IMR-90 (cell line): Measurements from ENCODE around the gene VCP. TPM values are rescaled to one million over a fixed set of nuclear protein-coding genes. Genes with fewer than 3 reads are reported as not detected.

Experiments used
- ATAC-seq: fragments of 200-7000 bp; cut with Tn5 transposase; 2 replicates; pipeline ENCODE4 v1.9.1; 2020; ENCODE audit warnings: low read depth, mild to moderate bottlenecking, moderate library complexity
- BruUV-seq: library from RNA; stranded (reverse); fragments of 400-500 nt; replicated peaks from 2 replicates; lab custom pipeline; 2021; lab: Mats Ljungman, UMichigan
- CTCF ChIA-PET: fragments of 300-600 bp; formaldehyde crosslinking; extraction: SDS; loops from one replicate; lab custom pipeline; 2021; ENCODE audit warnings: antibody characterized with exemption; lab: Yijun Ruan, JAX
- POLR2A ChIA-PET: fragments of 300-600 bp; sonication (Branson Sonifier 250); formaldehyde crosslinking; loops from one replicate; lab custom pipeline; 2022; ENCODE audit warnings: antibody characterized with exemption; ENCODE audit not compliant: unreplicated experiment; lab: Charles Lee
- DNase-seq: peaks from one replicate; pipeline ENCODE4 v3.0.0; 2013
- H2AFZ ChIP-seq: replicated peaks from 2 replicates; pipeline ENCODE3; 2013; ENCODE audit warnings: low read length, mild to moderate bottlenecking; ENCODE audit not compliant: poor library complexity
- H2AK5ac ChIP-seq: 2 replicates; pipeline ENCODE4 v1.6.1; 2013; ENCODE audit warnings: low read depth, low read length, inconsistent platforms
- H2AK9ac ChIP-seq: replicated peaks from 2 replicates; pipeline ENCODE3; 2013; ENCODE audit warnings: mild to moderate bottlenecking, low read depth, low read length, moderate library complexity; ENCODE audit not compliant: poor library complexity
- H2BK120ac ChIP-seq: 2 replicates; pipeline ENCODE4 v1.6.1; 2013; ENCODE audit warnings: low read depth, low read length, inconsistent platforms
- H2BK15ac ChIP-seq: 3 replicates; pipeline ENCODE4 v1.6.1; 2013; ENCODE audit warnings: low read depth, low read length, inconsistent platforms
- H2BK20ac ChIP-seq: 2 replicates; pipeline ENCODE4 v1.6.1; 2013; ENCODE audit warnings: low read depth, mild to moderate bottlenecking, inconsistent platforms, low read length, moderate library complexity
- H2BK5ac ChIP-seq: 2 replicates; pipeline ENCODE4 v1.6.1; 2013; ENCODE audit warnings: mild to moderate bottlenecking, low read depth, low read length, inconsistent platforms; ENCODE audit not compliant: poor library complexity, severe bottlenecking
- H3K14ac ChIP-seq: replicated peaks from 2 replicates; pipeline ENCODE4 v1.6.1; 2013; ENCODE audit warnings: low read depth, low read length, inconsistent platforms
- H3K18ac ChIP-seq: 2 replicates; pipeline ENCODE4 v1.6.1; 2013; ENCODE audit warnings: low read depth, low read length, control low read depth
- H3K23ac ChIP-seq: 2 replicates; pipeline ENCODE4 v1.6.1; 2013; ENCODE audit warnings: low read depth, low read length, inconsistent platforms
- H3K27ac ChIP-seq: 2 replicates; pipeline ENCODE4 v1.5.1; 2013; ENCODE audit warnings: mild to moderate bottlenecking, control low read depth, low read length; ENCODE audit not compliant: insufficient read depth
- H3K27me3 ChIP-seq: 2 replicates; pipeline ENCODE4 v1.6.1; 2013; ENCODE audit warnings: low read length; ENCODE audit not compliant: control insufficient read depth, insufficient read depth
- H3K36me3 ChIP-seq: 2 replicates; pipeline ENCODE4 v1.6.1; 2013; ENCODE audit warnings: low read length, mixed read lengths; ENCODE audit not compliant: control insufficient read depth, insufficient read depth
- H3K4ac ChIP-seq: 2 replicates; pipeline ENCODE4 v1.6.1; 2013; ENCODE audit warnings: low read depth, low read length, inconsistent platforms
- H3K4me1 ChIP-seq: 2 replicates; pipeline ENCODE4 v1.6.1; 2013; ENCODE audit warnings: low read length, mixed read lengths; ENCODE audit not compliant: control insufficient read depth, insufficient read depth
- H3K4me2 ChIP-seq: 2 replicates; pipeline ENCODE4 v1.6.1; 2013; ENCODE audit warnings: low read depth, mild to moderate bottlenecking, control low read depth, low read length, moderate library complexity
- H3K4me3 ChIP-seq: 2 replicates; pipeline ENCODE4 v1.5.1; 2013; ENCODE audit warnings: low read depth, mild to moderate bottlenecking, control low read depth, low read length, moderate library complexity; ENCODE audit not compliant: insufficient read depth
- H3K56ac ChIP-seq: 2 replicates; pipeline ENCODE4 v1.6.1; 2013; ENCODE audit warnings: low read length, inconsistent platforms; ENCODE audit not compliant: insufficient read depth; ENCODE audit errors: extremely low read depth
- H3K79me1 ChIP-seq, 2 experiments: 2 replicates each; pipeline ENCODE4 v1.6.1; 2013; ENCODE audit warnings: low read length in 2 of 2, inconsistent platforms in 1 of 2, low read depth in 1 of 2
- H3K9ac ChIP-seq: 2 replicates; pipeline ENCODE4 v1.6.1; 2013; ENCODE audit warnings: low read depth, low read length, control low read depth
- H3K9me1 ChIP-seq: 2 replicates; pipeline ENCODE4 v1.6.1; 2013; ENCODE audit warnings: low read length, inconsistent platforms; ENCODE audit not compliant: insufficient read depth
- H3K9me3 ChIP-seq: 2 replicates; pipeline ENCODE4 v1.6.1; 2013; ENCODE audit warnings: low read length; ENCODE audit not compliant: control insufficient read depth, insufficient read depth
- H4K20me1 ChIP-seq: 2 replicates; pipeline ENCODE4 v1.6.1; 2013; ENCODE audit warnings: low read length, inconsistent platforms; ENCODE audit not compliant: insufficient read depth
- H4K5ac ChIP-seq: 2 replicates; pipeline ENCODE4 v1.6.1; 2013; ENCODE audit warnings: mild to moderate bottlenecking, low read depth, low read length, control low read depth
- H4K8ac ChIP-seq, 2 experiments: 2 replicates each; pipeline ENCODE4 v1.6.1; 2013; ENCODE audit warnings: low read depth in 2 of 2, low read length in 2 of 2, control low read depth in 1 of 2, inconsistent platforms in 1 of 2
- H4K91ac ChIP-seq: 2 replicates; pipeline ENCODE4 v1.6.1; 2013; ENCODE audit warnings: low read depth, low read length, inconsistent platforms; ENCODE audit not compliant: insufficient read depth
- BHLHE40 ChIP-seq: fragments of 150-350 bp; IDR thresholded peaks from 2 replicates; pipeline ENCODE4 v1.6.1; 2016; ENCODE audit warnings: mild to moderate bottlenecking, low read depth, low read length
- CEBPB ChIP-seq: IDR thresholded peaks from 2 replicates; pipeline ENCODE4 v1.6.1; 2012; ENCODE audit warnings: low read depth, low read length, improper control_type of control experiment
- CHD1 ChIP-seq: IDR thresholded peaks from 2 replicates; pipeline ENCODE4 v1.6.1; 2012; ENCODE audit warnings: low read depth, low read length, improper control_type of control experiment
- MAFK ChIP-seq: IDR thresholded peaks from 2 replicates; pipeline ENCODE4 v1.6.1; 2012; ENCODE audit warnings: low read depth, low read length, improper control_type of control experiment
- MAZ ChIP-seq: IDR thresholded peaks from 2 replicates; pipeline ENCODE4 v1.6.1; 2012; ENCODE audit warnings: low read depth, mild to moderate bottlenecking, low read length, improper control_type of control experiment, moderate library complexity, borderline replicate concordance
- MXI1 ChIP-seq: IDR thresholded peaks from 2 replicates; pipeline ENCODE4 v1.6.1; 2012; ENCODE audit warnings: low read depth, mild to moderate bottlenecking, low read length, moderate library complexity, borderline replicate concordance
- NFE2L2 ChIP-seq: fragments of 150-350 bp; IDR thresholded peaks from 2 replicates; pipeline ENCODE4 v1.6.1; 2016; ENCODE audit warnings: low read depth, mild to moderate bottlenecking, low read length
- POLR2A ChIP-seq: IDR thresholded peaks from 2 replicates; pipeline ENCODE4 v1.6.1; 2012; ENCODE audit warnings: mild to moderate bottlenecking, low read depth, low read length
- RAD21 ChIP-seq: IDR thresholded peaks from 2 replicates; pipeline ENCODE4 v1.6.1; 2012; ENCODE audit warnings: low read length, improper control_type of control experiment
- RCOR1 ChIP-seq: IDR thresholded peaks from 2 replicates; pipeline ENCODE4 v1.6.1; 2012; ENCODE audit warnings: mild to moderate bottlenecking, low read length, improper control_type of control experiment; ENCODE audit not compliant: insufficient replicate concordance
- RFX5 ChIP-seq: IDR thresholded peaks from 2 replicates; pipeline ENCODE4 v1.8.0; 2012; ENCODE audit warnings: low read depth, mild to moderate bottlenecking, low read length, moderate library complexity
- SMC3 ChIP-seq: fragments of 150-350 bp; IDR thresholded peaks from 2 replicates; pipeline ENCODE4 v1.6.1; 2016; ENCODE audit warnings: low read depth, mild to moderate bottlenecking, antibody characterized with exemption, low read length, moderate library complexity
- WGBS, 2 experiments: methylation state at CpG; one replicate each; pipeline versions ENCODE4 v1.1.5 to v1.1.7; 2013; ENCODE audit warnings: missing lambda C conversion rate in 2 of 2; ENCODE audit not compliant: insufficient read length in 1 of 2; ENCODE audit errors: extremely low coverage in 2 of 2; 5-methylcytosine and 5-hydroxymethylcytosine counted together
- dilution Hi-C: fragments of 300-500 bp; cut with HindIII; formaldehyde crosslinking; loops from one replicate; pipeline ENCODE4 v1.14.3; 2018; ENCODE audit warnings: low sequenced_read_pairs; ENCODE audit not compliant: unreplicated experiment
- in situ Hi-C: fragments of 300-500 bp; cut with MboI; formaldehyde crosslinking; loops from 3 replicates; pipeline ENCODE4 v1.14.3; 2019; ENCODE audit warnings: low sequenced_read_pairs, inconsistent platforms, mixed read lengths
- intact Hi-C: fragments of 100-400 bp; cut with micrococcal nuclease; formaldehyde crosslinking; loops from 2 replicates; pipeline ENCODE4 v1.10.0; 2022
- polyA plus RNA-seq, 3 experiments: library from polyadenylated mRNA; depleted of rRNA; stranded (reverse); fragments of >200 nt; gene quantifications; 2 replicates each; pipeline ENCODE4 v1.2.3, GENCODE V29; 2012; ENCODE audit warnings: low replicate concordance in 1 of 3
- total RNA-seq: library from RNA; depleted of rRNA; stranded (reverse); fragments of >200 nt; gene quantifications from 2 replicates; pipeline ENCODE4 v1.2.3, GENCODE V29; 2012
- TF ChIP-seq, protein P1 (sequence below): conservative IDR thresholded peaks from 2 replicates; pipeline ENCODE4 v1.5.1; 2012; ENCODE audit warnings: mild to moderate bottlenecking, low read depth, low read length, improper control_type of control experiment
- TF ChIP-seq, protein P2 (sequence below): fragments of 150-350 bp; IDR thresholded peaks from 2 replicates; pipeline ENCODE4 v1.6.1; 2016; ENCODE audit warnings: low read depth, mild to moderate bottlenecking, low read length, moderate library complexity, borderline replicate concordance

Gene VCP
- total and polyA plus RNA-seq, 2 of the 4 experiments (the other 2 are of a cell fraction), result 292 to 516 TPM

DNA sequence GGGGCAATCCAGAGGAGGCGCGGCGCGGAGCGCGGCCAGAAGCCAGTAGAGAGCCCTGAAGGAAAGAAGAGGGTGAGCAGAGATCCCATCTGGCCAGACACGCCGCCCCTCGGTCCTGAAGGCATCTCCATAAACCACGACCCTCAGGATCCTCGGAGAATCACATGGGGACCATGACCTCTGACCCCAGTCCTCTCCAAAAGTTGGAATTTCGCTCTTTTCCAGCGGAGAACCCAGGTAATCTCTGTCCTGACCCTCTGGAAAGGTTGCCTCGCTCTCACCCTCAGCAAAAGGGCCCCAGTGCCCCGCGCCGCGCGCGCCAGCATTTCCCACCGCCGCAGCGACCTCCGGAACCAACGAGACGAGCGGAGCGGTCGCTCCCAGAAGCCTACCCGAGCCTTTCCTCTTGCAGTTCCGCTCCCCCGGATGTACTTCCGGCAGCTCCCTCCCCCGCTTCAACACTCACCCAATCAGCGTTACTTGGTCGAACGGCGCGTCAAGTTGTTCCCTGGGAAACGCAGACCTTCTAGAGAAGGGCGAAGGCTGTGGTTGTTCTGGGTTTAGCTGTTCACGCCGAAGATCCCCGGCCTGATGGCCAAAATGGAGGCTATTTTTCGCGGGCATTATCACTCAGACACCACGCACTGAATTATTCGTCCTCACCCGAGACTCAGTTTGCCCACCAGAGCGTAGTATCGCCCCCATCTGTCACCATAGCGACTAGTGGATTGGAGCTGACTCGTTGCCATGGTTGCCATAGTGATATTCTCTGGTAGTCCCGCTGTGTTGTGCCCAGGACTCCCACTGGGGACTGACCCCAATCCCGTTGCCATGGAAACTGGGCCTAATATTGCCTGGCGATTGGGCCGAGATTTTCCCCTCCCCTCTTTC lies 30.6 kb upstream of the VCP start, which contains the start of gene STOML2:
STOML2 (minus strand) TSS at position 363 of the 891 bp plus-strand sequence; CDS start at position 326, 37 bp downstream.
- Histone ChIP-seq H3K4ac (peak within 1 kb of the TSS; percentile 69), H2BK5ac (peak within 1 kb of the TSS; percentile 44), H3K14ac (peak within 1 kb of the TSS; percentile 26), H3K9me1 (peaks cover 12% of the 10 kb centered on the region), H3K27me3 (no peaks in the 10 kb centered on the region), H3K9ac (peak within 1 kb of the TSS; percentile 87), H4K91ac (peak within 1 kb of the TSS; percentile 55), H3K23ac (peak within 1 kb of the TSS; percentile 28), H3K18ac (no peak within 1 kb of the TSS; the same call in 1 of the 2 replicates), H4K5ac (peak within 1 kb of the TSS; percentile 68), H3K4me1 (peaks cover 8% of the 10 kb centered on the region; the same call in 1 of the 2 replicates), H3K4me3 (peak within 1 kb of the TSS; percentile 57), H3K4me2 (peak within 1 kb of the TSS; percentile 97), H2AFZ (peak within 1 kb of the TSS; percentile 87), H3K56ac (peak within 1 kb of the TSS; percentile 61), H2BK15ac (no peak within 1 kb of the TSS; the same call in 2 of the 3 replicates), H3K9me3 (no peaks in the 10 kb centered on the region), H2AK9ac (peak within 1 kb of the TSS; percentile 34), H2BK120ac (0 out of 2 replicates have a peak within 1 kb of the TSS, but pooled peaks have one; percentile 2), H3K36me3 (peaks cover 50% of the 10 kb centered on the region), H3K27ac (peak within 1 kb of the TSS; percentile 74), H3K79me1 (peaks cover 16 to 31% of the 10 kb centered on the region in 2 experiments), H2BK20ac (no peak within 1 kb of the TSS), H4K20me1 (no peaks in the 10 kb centered on the region), H2AK5ac (peak within 1 kb of the TSS; percentile 51), H4K8ac (peak within 1 kb of the TSS; percentile 79 to 93)
- CTCF ChIA-PET, result interaction anchor here (1.1 kb wide), 1 partner anchor 11 kb away, joined by 3 read pairs; no protein-coding TSS in a partner anchor
- BruUV-seq, result no TSS peak
- intact Hi-C loops (no loop called here), in situ Hi-C loops (no loop called here), dilution Hi-C loops (no loop called here)
- peak; percentile 96 for DNase-seq
- peak; percentile 96 for ATAC-seq
- POLR2A ChIA-PET, result interaction anchor here (0.7 to 1.1 kb wide), 4 partner anchors 11 to 218 kb away, joined by 3 to 8 read pairs (median 4); partner anchors contain the start of gene FANCG
- 0% methylated on average over 15 of the region's 57 CpGs; no CpG with 5 or more reads in 1 of the 2 experiments for WGBS, 2 experiments
- peak; percentile 92 for TF ChIP-seq POLR2A
- TF ChIP-seq MXI1, result no peak; the same call in 1 of the 2 replicates
- TF ChIP-seq NFE2L2, result no peak
- TF ChIP-seq CEBPB, result no peak
- TF ChIP-seq RCOR1, result peak; percentile 21
- no peak for TF ChIP-seq MAFK
- 0 out of 2 replicates have a peak, but pooled peaks have one; percentile 52 for TF ChIP-seq RFX5
- peak; percentile 88; the same call in 1 of the 2 replicates for TF ChIP-seq CHD1
- TF ChIP-seq, protein P1, sequence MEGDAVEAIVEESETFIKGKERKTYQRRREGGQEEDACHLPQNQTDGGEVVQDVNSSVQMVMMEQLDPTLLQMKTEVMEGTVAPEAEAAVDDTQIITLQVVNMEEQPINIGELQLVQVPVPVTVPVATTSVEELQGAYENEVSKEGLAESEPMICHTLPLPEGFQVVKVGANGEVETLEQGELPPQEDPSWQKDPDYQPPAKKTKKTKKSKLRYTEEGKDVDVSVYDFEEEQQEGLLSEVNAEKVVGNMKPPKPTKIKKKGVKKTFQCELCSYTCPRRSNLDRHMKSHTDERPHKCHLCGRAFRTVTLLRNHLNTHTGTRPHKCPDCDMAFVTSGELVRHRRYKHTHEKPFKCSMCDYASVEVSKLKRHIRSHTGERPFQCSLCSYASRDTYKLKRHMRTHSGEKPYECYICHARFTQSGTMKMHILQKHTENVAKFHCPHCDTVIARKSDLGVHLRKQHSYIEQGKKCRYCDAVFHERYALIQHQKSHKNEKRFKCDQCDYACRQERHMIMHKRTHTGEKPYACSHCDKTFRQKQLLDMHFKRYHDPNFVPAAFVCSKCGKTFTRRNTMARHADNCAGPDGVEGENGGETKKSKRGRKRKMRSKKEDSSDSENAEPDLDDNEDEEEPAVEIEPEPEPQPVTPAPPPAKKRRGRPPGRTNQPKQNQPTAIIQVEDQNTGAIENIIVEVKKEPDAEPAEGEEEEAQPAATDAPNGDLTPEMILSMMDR, result no peak
- TF ChIP-seq RAD21, result no peak
- no peak for TF ChIP-seq BHLHE40
- peak; percentile 77 for TF ChIP-seq MAZ
- no peak for TF ChIP-seq SMC3
- TF ChIP-seq, protein P2, sequence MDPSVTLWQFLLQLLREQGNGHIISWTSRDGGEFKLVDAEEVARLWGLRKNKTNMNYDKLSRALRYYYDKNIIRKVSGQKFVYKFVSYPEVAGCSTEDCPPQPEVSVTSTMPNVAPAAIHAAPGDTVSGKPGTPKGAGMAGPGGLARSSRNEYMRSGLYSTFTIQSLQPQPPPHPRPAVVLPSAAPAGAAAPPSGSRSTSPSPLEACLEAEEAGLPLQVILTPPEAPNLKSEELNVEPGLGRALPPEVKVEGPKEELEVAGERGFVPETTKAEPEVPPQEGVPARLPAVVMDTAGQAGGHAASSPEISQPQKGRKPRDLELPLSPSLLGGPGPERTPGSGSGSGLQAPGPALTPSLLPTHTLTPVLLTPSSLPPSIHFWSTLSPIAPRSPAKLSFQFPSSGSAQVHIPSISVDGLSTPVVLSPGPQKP, result peak; percentile 93
